22Rv1 (cell line): ENCODE results near the gene TTC21A.

Experiments
- ZFX ChIP-seq: fragments of 450-650 bp; IDR thresholded peaks from 2 replicates; pipeline ENCODE4 v1.6.1; 2017; ENCODE audit warnings: antibody characterized with exemption, borderline replicate concordance
- TF ChIP-seq, protein P1 (sequence below): fragments of 450-650 bp; IDR thresholded peaks from 2 replicates; pipeline ENCODE4 v1.5.1; 2017; ENCODE audit warnings: mild to moderate bottlenecking

DNA sequence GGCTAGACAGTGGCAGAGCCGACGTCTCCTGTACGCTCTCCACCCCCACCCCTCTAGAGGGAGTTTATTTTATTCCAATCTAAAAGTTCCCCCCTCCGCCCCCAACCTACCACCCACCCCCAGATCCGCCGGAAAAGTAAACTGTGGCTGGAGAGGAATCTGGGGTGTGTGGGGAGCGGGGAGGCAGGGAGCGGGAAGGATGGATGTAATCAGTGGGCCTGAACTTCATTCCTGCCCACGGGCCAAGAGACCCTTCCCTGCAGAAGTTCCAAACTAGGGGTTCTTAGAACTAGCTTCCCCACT, 46.4 kb downstream of the TTC21A start:
- TF ChIP-seq, protein P1, sequence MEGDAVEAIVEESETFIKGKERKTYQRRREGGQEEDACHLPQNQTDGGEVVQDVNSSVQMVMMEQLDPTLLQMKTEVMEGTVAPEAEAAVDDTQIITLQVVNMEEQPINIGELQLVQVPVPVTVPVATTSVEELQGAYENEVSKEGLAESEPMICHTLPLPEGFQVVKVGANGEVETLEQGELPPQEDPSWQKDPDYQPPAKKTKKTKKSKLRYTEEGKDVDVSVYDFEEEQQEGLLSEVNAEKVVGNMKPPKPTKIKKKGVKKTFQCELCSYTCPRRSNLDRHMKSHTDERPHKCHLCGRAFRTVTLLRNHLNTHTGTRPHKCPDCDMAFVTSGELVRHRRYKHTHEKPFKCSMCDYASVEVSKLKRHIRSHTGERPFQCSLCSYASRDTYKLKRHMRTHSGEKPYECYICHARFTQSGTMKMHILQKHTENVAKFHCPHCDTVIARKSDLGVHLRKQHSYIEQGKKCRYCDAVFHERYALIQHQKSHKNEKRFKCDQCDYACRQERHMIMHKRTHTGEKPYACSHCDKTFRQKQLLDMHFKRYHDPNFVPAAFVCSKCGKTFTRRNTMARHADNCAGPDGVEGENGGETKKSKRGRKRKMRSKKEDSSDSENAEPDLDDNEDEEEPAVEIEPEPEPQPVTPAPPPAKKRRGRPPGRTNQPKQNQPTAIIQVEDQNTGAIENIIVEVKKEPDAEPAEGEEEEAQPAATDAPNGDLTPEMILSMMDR, result no peak
- no peak for TF ChIP-seq ZFX
